IPS-NIHi11 (cell line): ENCODE measurements around the gene OXLD1.
"Not testable (repeated sequence)": the region's sequence is repeated elsewhere in the genome, so short reads cannot be mapped to it uniquely, and the experiment has no call there.

Experiments used
- DNase-seq: peaks from one replicate; pipeline ENCODE4 v3.0.0; 2012; ENCODE audit warnings: mixed read lengths, low spot score

The OXLD1 gene

GRCh38 chr17:81652906-81653771 lies 13.3 kb downstream of the OXLD1 start:
- peak; percentile 82 for DNase-seq

- DNase-seq, result peak; percentile 35
These were observed 14.7 kb downstream of the OXLD1 start for GRCh38 chr17:81651692-81652091.

GRCh38 chr17:81650951-81651350 lies 15.5 kb downstream of the OXLD1 start:
- no peak for DNase-seq

- DNase-seq, result no peak
These were observed 17.7 kb downstream of the OXLD1 start for GRCh38 chr17:81648707-81649085.

GRCh38 chr17:81648013-81648706 lies 18.2 kb downstream of the OXLD1 start:
- peak; percentile 77 for DNase-seq

- DNase-seq, result no peak
These were observed 18.8 kb downstream of the OXLD1 start for GRCh38 chr17:81647640-81648012.

GRCh38 chr17:81646869-81647600 lies 19.4 kb downstream of the OXLD1 start:
- peak; percentile 32 for DNase-seq

- DNase-seq, result no peak
These were observed 21.1 kb downstream of the OXLD1 start for GRCh38 chr17:81644976-81645952.

GRCh38 chr17:81644496-81644895 lies 21.9 kb downstream of the OXLD1 start:
- no peak for DNase-seq

GRCh38 chr17:81641825-81642489 lies 24.4 kb downstream of the OXLD1 start:
- no peak for DNase-seq

- no peak for DNase-seq
These were observed 26.4 kb downstream of the OXLD1 start for GRCh38 chr17:81640011-81640410.

- no peak for DNase-seq
These were observed 27.7 kb downstream of the OXLD1 start for GRCh38 chr17:81638683-81639082.

GRCh38 chr17:81636505-81637288 lies 29.7 kb downstream of the OXLD1 start, which contains the start of the genes NPLOC4 and TSPAN10:
NPLOC4 (minus strand) TSS chr17:81637112; CDS start chr17:81636930, 182 bp downstream.
TSPAN10 (plus strand) TSS chr17:81637196; CDS start chr17:81642413, 5,217 bp downstream.
- DNase-seq, result peak; percentile 100

GRCh38 chr17:81635973-81636504 lies 30.4 kb downstream of the OXLD1 start:
- DNase-seq, result no peak

- no peak for DNase-seq
These were observed 31.0 kb downstream of the OXLD1 start for GRCh38 chr17:81635431-81635830.

GRCh38 chr17:81631482-81631881 lies 34.9 kb downstream of the OXLD1 start:
- no peak for DNase-seq

GRCh38 chr17:81630274-81630673 lies 36.1 kb downstream of the OXLD1 start:
- no peak for DNase-seq

- DNase-seq, result no peak
These were observed 44.8 kb downstream of the OXLD1 start for GRCh38 chr17:81621494-81622130.

- DNase-seq, result not testable (repeated sequence)
These were observed 48.1 kb downstream of the OXLD1 start for GRCh38 chr17:81618307-81618706.
